Measurements from ENCODE around the gene JAK3.
"Not testable (repeated sequence)": the region's sequence is repeated elsewhere in the genome, so short reads cannot be mapped to it uniquely, and the experiment has no call there.

Gene JAK3

GRCh38 chr19:17802137-17802858 lies 45.5 kb downstream of the JAK3 start:
- no peak for DNase-seq

- not testable (repeated sequence) for DNase-seq
Observed at GRCh38 chr19:17798599-17798998, 49.2 kb downstream of the JAK3 start.

- DNase-seq, result no peak
Observed at GRCh38 chr19:17797424-17798201, 50.2 kb downstream of the JAK3 start.

- DNase-seq, result no peak
Observed at GRCh38 chr19:17796838-17797423, 50.9 kb downstream of the JAK3 start.

GRCh38 chr19:17796013-17796837 lies 51.6 kb downstream of the JAK3 start:
- no peak for DNase-seq

GRCh38 chr19:17795495-17795856 lies 52.3 kb downstream of the JAK3 start:
- no peak for DNase-seq

GRCh38 chr19:17794731-17795494 lies 52.9 kb downstream of the JAK3 start, which contains the start of gene B3GNT3:
Gene B3GNT3 (plus strand): TSS chr19:17795138. CDS start chr19:17807808, 12,670 bp downstream.
- DNase-seq, result no peak

GRCh38 chr19:17794412-17794730 lies 53.4 kb downstream of the JAK3 start:
- no peak for DNase-seq

GRCh38 chr19:17790059-17790780 lies 57.6 kb downstream of the JAK3 start:
- no peak for DNase-seq

- DNase-seq, result no peak
Observed at GRCh38 chr19:17788632-17789031, 59.1 kb downstream of the JAK3 start.

GRCh38 chr19:17787274-17787913 lies 60.4 kb downstream of the JAK3 start:
- no peak for DNase-seq

- DNase-seq, result no peak
Observed at GRCh38 chr19:17784201-17785008, 63.4 kb downstream of the JAK3 start.

GRCh38 chr19:17783721-17784120 lies 64.1 kb downstream of the JAK3 start:
- DNase-seq, result not testable (repeated sequence)

GRCh38 chr19:17780781-17781180 lies 67.0 kb downstream of the JAK3 start:
- DNase-seq, result no peak

GRCh38 chr19:17778968-17779929 lies 68.5 kb downstream of the JAK3 start:
- no peak for DNase-seq

- no peak for DNase-seq
Observed at GRCh38 chr19:17778251-17778967, 69.4 kb downstream of the JAK3 start.

- DNase-seq, result not testable (repeated sequence)
Observed at GRCh38 chr19:17777840-17778239, 69.9 kb downstream of the JAK3 start.

All from NCI-H524 treated with DMSO at 0.1 percent for 48 hours (cell line).